ENCODE data around the gene SMARCA4. TPM values are rescaled to one million over a fixed set of nuclear protein-coding genes. Genes with fewer than 3 reads are reported as not detected.

Gene SMARCA4
- polyA plus RNA-seq, 1 experiment: 41.6 TPM

GRCh38 chr19:11044431-11044830 is 83.6 kb downstream of the SMARCA4 start:
- no peak for DNase-seq (ENCODE audit: low read depth, low spot score)
- no peak overlapping the region for H3K4me3 ChIP-seq (ENCODE audit: low read depth, low read length)
- CTCF ChIA-PET: interaction anchor here (1.1 kb wide), 1 partner anchor 8 kb away, joined by 6 read pairs; no protein-coding TSS in a partner anchor

GRCh38 chr19:11045536-11045935 is 84.7 kb downstream of the SMARCA4 start:
- DNase-seq (ENCODE audit: low read depth, low spot score): no peak
- Histone ChIP-seq H3K4me3 (ENCODE audit: low read depth, low read length) (no peak overlapping the region), H3K9me3 (ENCODE audit: control insufficient read depth, insufficient read depth, low read length) (no peaks in the 10 kb centered on the region), H3K27ac (ENCODE audit: low read depth, low read length) (no peak overlapping the region), H3K27me3 (ENCODE audit: control insufficient read depth, insufficient read depth, low read length) (no peaks in the 10 kb centered on the region)
- POLR2A ChIA-PET: no interaction called here
- CTCF ChIA-PET: no interaction called here
- TF ChIP-seq CTCF (IDR thresholded peaks at IDR 0.05; ENCODE audit: low read depth, low read length): no peak

More at GRCh38 chr19:11044431-11044830, 83.6 kb downstream of the SMARCA4 start:
- POLR2A ChIA-PET: interaction anchor here (0.6 kb wide), 1 partner anchor 150 kb away, joined by 4 read pairs; no protein-coding TSS in a partner anchor
- Histone ChIP-seq H3K9me3 (ENCODE audit: control insufficient read depth, insufficient read depth, low read length) (no peaks in the 10 kb centered on the region), H3K27me3 (ENCODE audit: control insufficient read depth, insufficient read depth, low read length) (no peaks in the 10 kb centered on the region), H3K27ac (ENCODE audit: low read depth, low read length) (no peak overlapping the region)
- no peak for TF ChIP-seq CTCF (IDR thresholded peaks at IDR 0.05; ENCODE audit: low read depth, low read length)

- Histone ChIP-seq H3K4me3 (ENCODE audit: low read depth, low read length) (no peak overlapping the region), H3K27me3 (ENCODE audit: control insufficient read depth, insufficient read depth, low read length) (no peaks in the 10 kb centered on the region), H3K27ac (ENCODE audit: low read depth, low read length) (no peak overlapping the region), H3K9me3 (ENCODE audit: control insufficient read depth, insufficient read depth, low read length) (no peaks in the 10 kb centered on the region)
- no peak for DNase-seq (ENCODE audit: low read depth, low spot score)
- ChIA-PET POLR2A (no interaction called here), CTCF (interaction anchor here (1.0 kb wide), 1 partner anchor 11 kb away, joined by 9 read pairs; no protein-coding TSS in a partner anchor)
- no peak for TF ChIP-seq CTCF (IDR thresholded peaks at IDR 0.05; ENCODE audit: low read depth, low read length)
Measured at GRCh38 chr19:11046605-11047354, 86.0 kb downstream of the SMARCA4 start.

GRCh38 chr19:11047866-11048265 is 87.0 kb downstream of the SMARCA4 start:
- DNase-seq (ENCODE audit: low read depth, low spot score): no peak
- ChIA-PET POLR2A (no interaction called here), CTCF (interaction anchor here (1.4 kb wide), 1 partner anchor 12 kb away, joined by 4 read pairs; no protein-coding TSS in a partner anchor)
- Histone ChIP-seq H3K27me3 (ENCODE audit: control insufficient read depth, insufficient read depth, low read length) (no peaks in the 10 kb centered on the region), H3K9me3 (ENCODE audit: control insufficient read depth, insufficient read depth, low read length) (no peaks in the 10 kb centered on the region; the same call in 1 of the 2 replicates), H3K27ac (ENCODE audit: low read depth, low read length) (no peak overlapping the region), H3K4me3 (ENCODE audit: low read depth, low read length) (no peak overlapping the region)
- TF ChIP-seq CTCF (IDR thresholded peaks at IDR 0.05; ENCODE audit: low read depth, low read length): no peak

Data from AG04450 (cell line).